Astrocyte (in vitro differentiated cells and primary cell): ENCODE data around the gene ANKRD36B. TPM values are rescaled to one million over a fixed set of nuclear protein-coding genes. Genes with fewer than 3 reads are reported as not detected.
A peak's percentile ranks its signal among the peaks of the same experiment; 100 is the strongest.
"Not testable (repeated sequence)": the region's sequence is repeated elsewhere in the genome, so short reads cannot be mapped to it uniquely, and the experiment has no call there.

ENCODE experiments used
- DNase-seq: peaks from one replicate; pipeline ENCODE4 v3.0.0-alpha.2; 2010; ENCODE audit warnings: low read depth
- FAIRE-seq: peaks from 2 replicates; lab custom pipeline; 2011; peaks lifted over from hg19 to GRCh38; lab: Jason Lieb, UNC
- H2AFZ ChIP-seq: 2 replicates; pipeline ENCODE4 v1.6.0; 2012; ENCODE audit warnings: low read depth, low read length, inconsistent platforms
- H3K27ac ChIP-seq: 2 replicates; pipeline ENCODE4 v1.5.1; 2011; ENCODE audit warnings: low read depth, low read length, inconsistent platforms
- H3K27me3 ChIP-seq: 2 replicates; pipeline ENCODE4 v1.6.0; 2011; ENCODE audit warnings: low read length, inconsistent platforms; ENCODE audit not compliant: insufficient read depth
- H3K36me3 ChIP-seq: 2 replicates; pipeline ENCODE4 v1.5.1; 2011; ENCODE audit warnings: low read length, inconsistent platforms; ENCODE audit not compliant: insufficient read depth
- H3K4me1 ChIP-seq: 2 replicates; pipeline ENCODE4 v1.5.1; 2011; ENCODE audit warnings: low read length, inconsistent platforms; ENCODE audit not compliant: insufficient read depth
- H3K4me2 ChIP-seq: 2 replicates; pipeline ENCODE4 v1.6.0; 2012; ENCODE audit warnings: low read length, inconsistent platforms
- H3K4me3 ChIP-seq: 2 replicates; pipeline ENCODE4 v1.5.1; 2011; ENCODE audit warnings: low read depth, mild to moderate bottlenecking, low read length, inconsistent platforms; ENCODE audit not compliant: insufficient read depth
- H3K79me2 ChIP-seq: 2 replicates; pipeline ENCODE4 v1.6.0; 2012; ENCODE audit warnings: mild to moderate bottlenecking, low read length, inconsistent platforms; ENCODE audit not compliant: insufficient read depth
- H3K9ac ChIP-seq: 2 replicates; pipeline ENCODE4 v1.6.0; 2012; ENCODE audit warnings: mild to moderate bottlenecking, low read length, inconsistent platforms
- H3K9me3 ChIP-seq: 2 replicates; pipeline ENCODE4 v1.5.1; 2012; ENCODE audit warnings: low read depth, mild to moderate bottlenecking, low read length, inconsistent platforms; ENCODE audit not compliant: insufficient read depth
- H4K20me1 ChIP-seq: 2 replicates; pipeline ENCODE4 v1.6.0; 2012; ENCODE audit warnings: low read length, inconsistent platforms; ENCODE audit not compliant: insufficient read depth
- H3K27ac Mint-ChIP-seq: one replicate; pipeline ENCODE4 v1.8.0; 2021; ENCODE audit warnings: mild to moderate bottlenecking, mixed read lengths; ENCODE audit not compliant: unreplicated experiment
- H3K27me3 Mint-ChIP-seq: one replicate; pipeline ENCODE4 v1.8.0; 2021; ENCODE audit warnings: low read depth, mixed read lengths; ENCODE audit not compliant: unreplicated experiment
- H3K36me3 Mint-ChIP-seq: one replicate; pipeline ENCODE4 v1.8.0; 2021; ENCODE audit warnings: low read depth, mixed read lengths; ENCODE audit not compliant: unreplicated experiment
- H3K4me1 Mint-ChIP-seq: one replicate; pipeline ENCODE4 v1.8.0; 2021; ENCODE audit warnings: low read depth, mixed read lengths; ENCODE audit not compliant: unreplicated experiment
- H3K4me3 Mint-ChIP-seq: one replicate; pipeline ENCODE4 v1.8.0; 2021; ENCODE audit warnings: mild to moderate bottlenecking, moderate library complexity, mixed read lengths; ENCODE audit not compliant: unreplicated experiment
- H3K9me3 Mint-ChIP-seq: one replicate; pipeline ENCODE4 v1.8.0; 2021; ENCODE audit warnings: mild to moderate bottlenecking, mixed read lengths; ENCODE audit not compliant: unreplicated experiment
- CTCF ChIP-seq: IDR thresholded peaks from 2 replicates; pipeline ENCODE4 v1.5.1; 2011; ENCODE audit warnings: low read depth, mild to moderate bottlenecking, inconsistent platforms, low read length, moderate library complexity; ENCODE audit not compliant: insufficient read depth
- EZH2 ChIP-seq: IDR thresholded peaks from 2 replicates; pipeline ENCODE4 v1.6.1; 2012; ENCODE audit warnings: mild to moderate bottlenecking, low read length, inconsistent platforms; ENCODE audit not compliant: insufficient read depth
- total RNA-seq: library from RNA; stranded (reverse); gene quantifications from 2 replicates; pipeline ENCODE4 v1.2.1, GENCODE V29; 2021

Gene ANKRD36B
- total RNA-seq, 1 donor from 2014 or later = 20.0 TPM

- not testable (repeated sequence) for H2AFZ ChIP-seq, H3K27ac ChIP-seq, H3K27me3 Mint-ChIP-seq, H3K9me3 Mint-ChIP-seq, FAIRE-seq, H3K27me3 ChIP-seq, H3K27ac Mint-ChIP-seq, H3K4me1 Mint-ChIP-seq, H3K4me2 ChIP-seq, H3K9ac ChIP-seq, H3K4me1 ChIP-seq, H4K20me1 ChIP-seq, DNase-seq, H3K4me3 ChIP-seq, H3K4me3 Mint-ChIP-seq, H3K79me2 ChIP-seq, H3K36me3 ChIP-seq, H3K9me3 ChIP-seq
- H3K36me3 Mint-ChIP-seq = peaks cover 24% of the 10 kb centered on the region
These were observed 40.6 kb downstream of the ANKRD36B start for GRCh38 chr2:97549058-97549457.

- not testable (repeated sequence) for H3K9me3 Mint-ChIP-seq, H3K27me3 Mint-ChIP-seq, H3K27me3 ChIP-seq, H2AFZ ChIP-seq, DNase-seq, FAIRE-seq, H3K9me3 ChIP-seq, H4K20me1 ChIP-seq, H3K4me1 ChIP-seq, H3K27ac Mint-ChIP-seq, H3K4me3 Mint-ChIP-seq, H3K4me1 Mint-ChIP-seq, H3K4me2 ChIP-seq, H3K79me2 ChIP-seq, H3K9ac ChIP-seq, H3K27ac ChIP-seq, H3K36me3 ChIP-seq, H3K4me3 ChIP-seq
- peaks cover 24% of the 10 kb centered on the region for H3K36me3 Mint-ChIP-seq
These were observed 41.1 kb downstream of the ANKRD36B start for GRCh38 chr2:97548536-97548935.

GRCh38 chr2:97546711-97547110 is 43.0 kb downstream of the ANKRD36B start:
- Histone ChIP-seq H3K9me3 (no peaks in the 10 kb centered on the region), H2AFZ (no peak overlapping the region), H3K9ac (no peak overlapping the region), H4K20me1 (no peaks in the 10 kb centered on the region), H3K36me3 (no peaks in the 10 kb centered on the region), H3K4me2 (no peak overlapping the region), H3K27ac (no peak overlapping the region), H3K4me1 (peaks cover 4% of the 10 kb centered on the region), H3K27me3 (no peaks in the 10 kb centered on the region), H3K4me3 (no peak overlapping the region), H3K79me2 (no peaks in the 10 kb centered on the region)
- no peaks in the 10 kb centered on the region for H3K9me3 Mint-ChIP-seq
- H3K27ac Mint-ChIP-seq = no peak overlapping the region
- no peak overlapping the region for H3K4me3 Mint-ChIP-seq
- no peaks in the 10 kb centered on the region for H3K27me3 Mint-ChIP-seq
- TF ChIP-seq CTCF = no peak
- no peak for TF ChIP-seq EZH2
- H3K36me3 Mint-ChIP-seq = peaks cover 24% of the 10 kb centered on the region
- H3K4me1 Mint-ChIP-seq = peaks cover 3% of the 10 kb centered on the region
- no peak for FAIRE-seq
- no peak for DNase-seq

- peaks cover 16% of the 10 kb centered on the region for H3K36me3 Mint-ChIP-seq
- H3K4me3 Mint-ChIP-seq, H4K20me1 ChIP-seq, H3K27me3 ChIP-seq, H3K9ac ChIP-seq, H3K9me3 ChIP-seq, H3K27me3 Mint-ChIP-seq, H3K4me1 Mint-ChIP-seq, H3K4me2 ChIP-seq, H2AFZ ChIP-seq, H3K79me2 ChIP-seq, H3K36me3 ChIP-seq, H3K9me3 Mint-ChIP-seq, H3K27ac Mint-ChIP-seq, H3K4me3 ChIP-seq, FAIRE-seq, H3K4me1 ChIP-seq, H3K27ac ChIP-seq: not testable (repeated sequence)
- peak; percentile 40 for DNase-seq
These were observed 44.8 kb downstream of the ANKRD36B start for GRCh38 chr2:97544911-97545310.

GRCh38 chr2:97525904-97526303 is 63.8 kb downstream of the ANKRD36B start:
- not testable (repeated sequence) for H3K4me2 ChIP-seq, H4K20me1 ChIP-seq, H3K36me3 ChIP-seq, H3K4me1 Mint-ChIP-seq, H3K27me3 Mint-ChIP-seq, H3K4me1 ChIP-seq, H3K4me3 ChIP-seq, H3K27ac Mint-ChIP-seq, FAIRE-seq, H3K9me3 ChIP-seq, H3K4me3 Mint-ChIP-seq, DNase-seq, H2AFZ ChIP-seq, H3K79me2 ChIP-seq, H3K27ac ChIP-seq, H3K27me3 ChIP-seq, H3K9ac ChIP-seq
- H3K36me3 Mint-ChIP-seq = peaks cover 24% of the 10 kb centered on the region
- peaks cover 19% of the 10 kb centered on the region for H3K9me3 Mint-ChIP-seq
